Right lobe of liver (tissue), 6 donors: ENCODE measurements around the gene ACP7. TPM values are rescaled to one million over a fixed set of nuclear protein-coding genes. Genes with fewer than 3 reads are reported as not detected.
A peak's percentile ranks its signal among the peaks of the same experiment; 100 is the strongest.

Source experiments
- ATAC-seq, 4 donors: fragments of 200-7000 bp; cut with Tn5 transposase; one replicate each; pipeline ENCODE4 v1.9.1; 2020; ENCODE audit warnings: mild to moderate bottlenecking in 4 of 4, moderate library complexity in 4 of 4
- DNase-seq, 3 donors: peaks; one replicate each; pipeline ENCODE4 v3.0.0-alpha.2; 2020
- H3K27ac ChIP-seq, 3 donors: fragments of 200-600 bp; one replicate each; pipeline ENCODE4 v1.8.0; 2022
- H3K27me3 ChIP-seq, 2 donors: fragments of 200-600 bp; one replicate each; pipeline ENCODE4 v1.8.0; 2022
- H3K36me3 ChIP-seq, 4 donors: fragments of 200-600 bp; sonication (generic) in 1 of 4; one replicate each; pipeline versions ENCODE4 v1.5.1 to v1.8.0; 2017 to 2022; ENCODE audit warnings: control low read depth in 1 of 4
- H3K4me1 ChIP-seq, 4 donors: fragments of 200-600 bp; sonication (generic) in 1 of 4; one replicate each; pipeline versions ENCODE4 v1.5.1 to v1.8.0; 2017 to 2022; ENCODE audit warnings: control low read depth in 1 of 4
- H3K4me3 ChIP-seq, 3 donors: fragments of 200-600 bp; one replicate each; pipeline ENCODE4 v1.8.0; 2022
- H3K9me3 ChIP-seq, 4 donors: fragments of 200-600 bp; sonication (generic) in 1 of 4; one replicate each; pipeline versions ENCODE4 v1.5.1 to v1.8.0; 2017 to 2022; ENCODE audit warnings: control low read depth in 1 of 4
- POLR2A ChIP-seq: fragments of 450-650 bp; IDR thresholded peaks from one replicate; pipeline ENCODE4 v1.6.1; 2017; ENCODE audit warnings: antibody characterized with exemption, mild to moderate bottlenecking
- WGBS: methylation state at CpG from one replicate; pipeline ENCODE4 v1.1.6; 2018; ENCODE audit warnings: low coverage, low lambda C conversion rate; ENCODE audit not compliant: insufficient coverage; ENCODE audit errors: missing lambda C conversion rate; 5-methylcytosine and 5-hydroxymethylcytosine counted together
- intact Hi-C, 2 donors: fragments of 100-400 bp; cut with DNase I; formaldehyde crosslinking; loops; one replicate each; pipeline versions ENCODE4 v1.11.2 to v1.14.1; 2022
- total RNA-seq, 6 experiments: library from RNA; depleted of rRNA in 2 of 6; stranded (reverse); fragments of >200 nt in 2 of 6; fragmentation: NEBNext Ultra II Directional in 3 of 6; extraction: Animal tissue kit (Norgen Biotek cat#: 25700) in 3 of 6; gene quantifications; one replicate each; pipeline versions ENCODE4 v1.1.0 to v1.2.4, GENCODE V29; 2016 to 2023
- TF ChIP-seq, protein P1 (sequence below), 4 donors: fragments of 200-600 bp in 3 of 4; fragments of 450-650 bp in 1 of 4; IDR thresholded peaks; one replicate each; pipeline versions ENCODE4 v1.5.1 to v1.8.0; 2016 to 2022; ENCODE audit warnings: antibody characterized with exemption in 4 of 4, mild to moderate bottlenecking in 2 of 4
- donor health status: DM: no; HTN: yes; CAD: no.
- donor health status: DM: no; HTN: no; CAD: no.
- donor health status: DM: no; HTN: no; CAD: no.
- donor health status: DM: no; HTN: yes; CAD: no.
- donor health status: DM: no; HTN: yes; CAD: no.

Gene ACP7
- total RNA-seq, 6 experiments from 2014 or later = not detected

DNA sequence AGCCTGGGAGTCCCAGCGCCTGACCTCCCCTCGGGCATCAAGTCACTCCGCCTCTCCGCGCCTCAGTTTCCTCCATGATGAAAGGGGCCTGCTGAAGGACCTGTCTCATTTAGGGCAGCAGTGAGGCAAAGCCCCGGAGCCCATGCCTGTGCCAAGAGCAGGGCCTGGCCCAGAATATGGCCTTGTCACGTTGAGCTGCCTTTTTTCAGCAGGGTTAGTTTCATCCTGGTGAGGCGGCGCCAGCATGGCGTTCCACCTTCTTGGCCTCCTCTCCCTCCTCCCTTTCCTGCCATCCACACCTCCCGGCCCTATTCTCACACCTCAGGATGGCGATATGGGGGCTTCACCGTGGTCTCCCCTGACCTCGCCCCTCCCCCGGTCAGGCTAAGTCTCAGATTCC lies 71.6 kb downstream of the ACP7 start:
- H3K27me3 ChIP-seq = no peaks in the 10 kb centered on the region
- 80% methylated on average over 9 of the region's 15 CpGs for WGBS
- DNase-seq = peak in 1 of 3 donors; percentile 42
- no peak for ATAC-seq
- no peaks in the 10 kb centered on the region for H3K9me3 ChIP-seq
- H3K36me3 ChIP-seq = no peaks in the 10 kb centered on the region
- no peak overlapping the region for H3K4me3 ChIP-seq
- H3K27ac ChIP-seq = no peak overlapping the region
- intact Hi-C loops = no loop called here
- no peak for TF ChIP-seq POLR2A
- TF ChIP-seq, protein P1, sequence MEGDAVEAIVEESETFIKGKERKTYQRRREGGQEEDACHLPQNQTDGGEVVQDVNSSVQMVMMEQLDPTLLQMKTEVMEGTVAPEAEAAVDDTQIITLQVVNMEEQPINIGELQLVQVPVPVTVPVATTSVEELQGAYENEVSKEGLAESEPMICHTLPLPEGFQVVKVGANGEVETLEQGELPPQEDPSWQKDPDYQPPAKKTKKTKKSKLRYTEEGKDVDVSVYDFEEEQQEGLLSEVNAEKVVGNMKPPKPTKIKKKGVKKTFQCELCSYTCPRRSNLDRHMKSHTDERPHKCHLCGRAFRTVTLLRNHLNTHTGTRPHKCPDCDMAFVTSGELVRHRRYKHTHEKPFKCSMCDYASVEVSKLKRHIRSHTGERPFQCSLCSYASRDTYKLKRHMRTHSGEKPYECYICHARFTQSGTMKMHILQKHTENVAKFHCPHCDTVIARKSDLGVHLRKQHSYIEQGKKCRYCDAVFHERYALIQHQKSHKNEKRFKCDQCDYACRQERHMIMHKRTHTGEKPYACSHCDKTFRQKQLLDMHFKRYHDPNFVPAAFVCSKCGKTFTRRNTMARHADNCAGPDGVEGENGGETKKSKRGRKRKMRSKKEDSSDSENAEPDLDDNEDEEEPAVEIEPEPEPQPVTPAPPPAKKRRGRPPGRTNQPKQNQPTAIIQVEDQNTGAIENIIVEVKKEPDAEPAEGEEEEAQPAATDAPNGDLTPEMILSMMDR (IDR thresholded peaks at IDR 0.05) = no peak
- peaks cover 0 to 29% (median 6%) of the 10 kb centered on the region in 4 donors for H3K4me1 ChIP-seq

- Histone ChIP-seq H3K4me1 (peaks cover 0 to 31% (median 6%) of the 10 kb centered on the region in 4 donors), H3K36me3 (no peaks in the 10 kb centered on the region), H3K4me3 (no peak overlapping the region), H3K27ac (no peak overlapping the region), H3K9me3 (no peaks in the 10 kb centered on the region), H3K27me3 (no peaks in the 10 kb centered on the region)
- TF ChIP-seq, protein P1 (IDR thresholded peaks at IDR 0.05) = no peak
- TF ChIP-seq POLR2A = no peak
- 32% methylated on average over 8 of the region's 24 CpGs for WGBS
- ATAC-seq = peak; percentile 9 to 56 (median 40)
- DNase-seq = peak in 2 of 3 donors; percentile 38 to 47
- intact Hi-C loops = no loop called here
These were observed 72.4 kb downstream of the ACP7 start for GRCh38 chr19:39156326-39157230.

DNA sequence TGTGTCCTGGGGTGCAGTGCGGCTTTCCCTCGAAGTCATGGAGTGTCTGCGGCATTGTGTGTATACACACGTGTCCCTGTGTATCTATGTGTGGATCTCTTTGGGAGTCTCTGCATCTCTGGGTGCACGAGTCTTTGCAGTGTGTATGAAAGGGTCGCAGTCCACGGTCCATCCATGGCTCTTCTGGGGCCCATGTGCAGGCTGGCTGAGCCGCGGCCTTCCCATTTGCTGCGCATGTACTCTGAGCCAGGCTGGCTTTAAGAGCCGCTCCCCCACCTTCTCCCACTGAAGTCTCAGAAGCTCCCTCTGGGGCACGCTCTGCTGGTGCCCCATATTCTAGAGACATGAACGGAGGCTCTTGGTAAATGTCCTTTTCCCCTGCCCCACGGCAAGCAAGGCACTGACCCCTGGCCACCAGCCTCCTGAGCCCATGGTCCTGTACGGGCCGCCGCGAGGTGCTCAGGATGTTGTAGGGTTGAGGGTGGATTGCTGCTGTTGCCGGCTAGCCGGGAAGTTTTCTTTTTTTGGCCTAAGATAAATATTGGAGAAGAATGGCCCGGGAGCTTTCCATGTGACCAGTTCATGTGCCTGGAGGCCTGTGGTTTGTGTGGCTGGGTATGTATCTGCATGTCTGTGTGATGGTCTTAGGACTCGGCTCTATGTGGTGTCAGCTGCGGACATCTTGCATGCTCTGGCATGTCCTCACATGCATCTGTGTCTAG lies 73.3 kb downstream of the ACP7 start:
- Histone ChIP-seq H3K4me1 (peaks cover 0 to 31% (median 6%) of the 10 kb centered on the region in 4 donors), H3K27ac (no peak overlapping the region), H3K4me3 (no peak overlapping the region), H3K9me3 (no peaks in the 10 kb centered on the region), H3K27me3 (no peaks in the 10 kb centered on the region), H3K36me3 (no peaks in the 10 kb centered on the region)
- WGBS = 37% methylated on average over 4 of the region's 23 CpGs
- intact Hi-C loops = no loop called here
- no peak for ATAC-seq
- no peak for TF ChIP-seq POLR2A
- TF ChIP-seq, protein P1 (IDR thresholded peaks at IDR 0.05) = no peak
- DNase-seq = no peak

- no peak for ATAC-seq
- WGBS = 90% methylated on average over 5 of the region's 15 CpGs
- Histone ChIP-seq H3K9me3 (no peaks in the 10 kb centered on the region), H3K27me3 (no peaks in the 10 kb centered on the region), H3K4me1 (peaks cover 0 to 31% (median 6%) of the 10 kb centered on the region in 4 donors), H3K27ac (no peak overlapping the region), H3K36me3 (no peaks in the 10 kb centered on the region), H3K4me3 (no peak overlapping the region)
- intact Hi-C loops = no loop called here
- DNase-seq = no peak
- TF ChIP-seq POLR2A = no peak
- TF ChIP-seq, protein P1 (IDR thresholded peaks at IDR 0.05) = no peak
These were observed 73.8 kb downstream of the ACP7 start for GRCh38 chr19:39157997-39158389.
